ENCODE measurements around the gene EIF3L.

DNA sequence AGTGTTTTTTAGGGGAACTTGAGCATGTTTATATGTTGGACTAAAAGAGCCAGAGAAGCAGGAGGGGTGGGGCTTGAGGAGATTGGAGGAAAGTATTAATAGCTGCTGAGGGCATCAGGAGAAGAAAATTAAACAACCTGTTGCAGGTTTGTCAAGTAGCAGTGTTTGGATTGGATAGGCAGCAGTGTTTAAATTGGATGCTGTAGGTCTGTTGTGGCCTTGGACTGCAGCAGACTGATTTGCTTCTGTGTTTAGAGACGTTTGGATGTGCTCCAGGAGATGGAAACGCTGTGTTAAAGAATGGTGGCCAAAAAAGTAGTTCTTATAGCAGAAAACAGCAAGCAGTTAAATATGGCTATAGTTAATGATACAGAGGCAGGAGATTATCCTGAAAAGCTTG is 5.7 kb downstream of the EIF3L start:
- TF ChIP-seq, protein P1, sequence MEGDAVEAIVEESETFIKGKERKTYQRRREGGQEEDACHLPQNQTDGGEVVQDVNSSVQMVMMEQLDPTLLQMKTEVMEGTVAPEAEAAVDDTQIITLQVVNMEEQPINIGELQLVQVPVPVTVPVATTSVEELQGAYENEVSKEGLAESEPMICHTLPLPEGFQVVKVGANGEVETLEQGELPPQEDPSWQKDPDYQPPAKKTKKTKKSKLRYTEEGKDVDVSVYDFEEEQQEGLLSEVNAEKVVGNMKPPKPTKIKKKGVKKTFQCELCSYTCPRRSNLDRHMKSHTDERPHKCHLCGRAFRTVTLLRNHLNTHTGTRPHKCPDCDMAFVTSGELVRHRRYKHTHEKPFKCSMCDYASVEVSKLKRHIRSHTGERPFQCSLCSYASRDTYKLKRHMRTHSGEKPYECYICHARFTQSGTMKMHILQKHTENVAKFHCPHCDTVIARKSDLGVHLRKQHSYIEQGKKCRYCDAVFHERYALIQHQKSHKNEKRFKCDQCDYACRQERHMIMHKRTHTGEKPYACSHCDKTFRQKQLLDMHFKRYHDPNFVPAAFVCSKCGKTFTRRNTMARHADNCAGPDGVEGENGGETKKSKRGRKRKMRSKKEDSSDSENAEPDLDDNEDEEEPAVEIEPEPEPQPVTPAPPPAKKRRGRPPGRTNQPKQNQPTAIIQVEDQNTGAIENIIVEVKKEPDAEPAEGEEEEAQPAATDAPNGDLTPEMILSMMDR (conservative IDR thresholded peaks at IDR 0.05; ENCODE audit: low read depth, low read length), result no peak
- TF ChIP-seq EZH2 (IDR thresholded peaks at IDR 0.05; ENCODE audit: low read length, unreplicated experiment), result no peak

Data from PC-3 (cell line).